Measurements from ENCODE around the gene SLBP.
A peak's percentile ranks its signal among the peaks of the same experiment; 100 is the strongest.

SLBP gene

DNA sequence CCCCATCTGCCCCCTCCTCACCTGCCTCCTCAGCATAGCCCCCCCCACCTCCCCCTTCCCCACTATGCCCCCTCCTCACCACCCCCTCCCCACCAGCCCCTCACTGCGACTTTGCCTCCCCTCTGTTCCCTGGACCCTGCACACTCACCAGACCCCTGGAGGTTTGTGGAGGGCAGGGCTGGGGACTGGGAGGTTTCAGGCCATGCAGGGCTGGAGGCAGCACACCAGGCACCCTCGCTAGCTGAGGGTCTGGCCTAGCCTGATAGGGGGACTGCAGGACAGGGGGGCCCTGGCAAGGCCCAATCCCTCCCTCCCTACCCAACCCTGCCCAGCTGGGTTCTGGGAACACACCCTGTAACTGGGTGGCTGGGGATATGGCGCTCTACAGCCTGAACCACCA is 37.3 kb upstream of the SLBP start:
- no peak for DNase-seq (ENCODE audit: low read depth in 2 of 2)

DNA sequence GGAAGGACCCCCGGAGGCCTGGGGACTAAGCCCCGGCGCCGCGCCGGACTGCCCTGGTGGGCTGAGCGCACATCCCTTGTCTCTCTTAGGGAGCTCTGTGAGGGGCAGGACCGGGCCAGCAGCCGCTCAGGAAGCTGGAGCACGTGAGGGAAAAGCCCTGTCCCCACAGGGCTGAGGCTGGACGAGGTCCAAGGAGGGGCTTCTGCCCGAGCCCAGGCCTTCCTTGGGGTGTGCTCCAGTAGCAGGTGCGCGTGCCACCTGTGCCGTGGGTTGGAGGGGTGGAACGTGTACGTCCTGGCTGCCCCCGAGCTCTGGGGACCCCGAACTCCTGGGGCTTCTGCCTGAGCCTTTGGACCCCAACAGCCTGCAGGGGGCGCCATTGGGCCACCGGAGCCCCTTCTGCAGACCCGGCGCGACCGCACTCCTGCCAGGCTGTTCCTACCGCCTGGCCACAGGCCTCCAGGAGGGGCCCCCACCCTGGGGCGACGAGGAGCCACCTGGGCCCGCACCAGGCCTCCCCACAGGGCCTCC is 36.4 kb upstream of the SLBP start:
- DNase-seq (ENCODE audit: low read depth in 2 of 2) = peak in 1 of 2 experiments; percentile 16

DNA sequence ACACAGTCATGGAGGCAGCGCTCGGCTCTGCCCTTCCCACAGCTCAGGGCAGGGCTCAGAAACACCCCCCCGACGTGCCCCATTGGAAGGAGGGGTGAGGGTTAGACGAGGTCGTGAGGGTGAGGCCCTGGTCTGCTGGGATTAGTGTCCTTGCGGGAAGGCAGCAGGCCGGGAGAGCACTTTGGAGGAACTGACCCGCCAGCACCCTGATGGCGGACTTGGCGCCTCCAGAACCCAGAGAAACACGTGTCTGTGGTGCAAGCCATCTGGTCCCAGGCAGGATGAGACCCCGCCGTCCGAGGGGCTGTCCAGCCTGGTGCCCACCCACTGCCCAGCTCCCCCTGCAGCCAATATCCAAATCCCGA is 35.5 kb upstream of the SLBP start:
- DNase-seq (ENCODE audit: low read depth in 2 of 2) = no peak

DNA sequence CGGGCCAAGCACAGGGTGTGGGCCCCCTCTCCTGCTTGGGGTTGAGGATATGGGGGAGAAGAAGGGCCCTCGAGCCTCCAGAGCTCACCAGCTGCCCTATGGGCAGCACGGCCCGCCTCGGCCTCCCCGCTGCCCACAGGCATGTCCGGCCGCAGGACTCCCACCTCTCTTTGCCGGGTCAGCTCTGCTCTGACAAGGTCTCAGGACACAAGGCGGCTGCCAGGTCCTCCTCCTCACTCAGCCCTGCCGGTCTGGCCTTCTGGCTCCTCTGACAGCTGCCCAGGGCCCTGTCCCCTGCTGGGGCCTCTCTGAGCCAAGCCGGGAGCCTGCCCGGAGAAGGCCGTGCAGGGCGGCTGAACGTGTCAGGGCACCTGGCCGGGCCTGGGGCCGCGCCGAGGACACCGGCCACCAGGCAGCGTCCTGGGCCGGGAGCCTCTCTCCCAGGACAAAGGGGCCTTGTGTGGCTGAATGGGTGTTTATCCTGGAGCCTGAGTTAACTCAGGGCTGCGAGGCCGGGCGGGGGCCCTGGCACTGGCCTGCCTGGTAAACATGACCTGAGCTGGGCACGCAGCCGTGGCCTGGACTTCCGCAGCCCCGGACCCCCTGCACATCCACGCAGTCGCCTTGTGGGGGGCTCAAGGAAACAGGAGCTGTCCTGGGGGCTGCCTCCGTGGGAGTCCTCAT is 34.9 kb upstream of the SLBP start:
- DNase-seq (ENCODE audit: low read depth in 2 of 2) = no peak

- DNase-seq (ENCODE audit: low read depth in 2 of 2) = peak in 1 of 2 experiments; percentile 18
Observed at GRCh38 chr4:1746265-1746691, 34.2 kb upstream of the SLBP start.

DNA sequence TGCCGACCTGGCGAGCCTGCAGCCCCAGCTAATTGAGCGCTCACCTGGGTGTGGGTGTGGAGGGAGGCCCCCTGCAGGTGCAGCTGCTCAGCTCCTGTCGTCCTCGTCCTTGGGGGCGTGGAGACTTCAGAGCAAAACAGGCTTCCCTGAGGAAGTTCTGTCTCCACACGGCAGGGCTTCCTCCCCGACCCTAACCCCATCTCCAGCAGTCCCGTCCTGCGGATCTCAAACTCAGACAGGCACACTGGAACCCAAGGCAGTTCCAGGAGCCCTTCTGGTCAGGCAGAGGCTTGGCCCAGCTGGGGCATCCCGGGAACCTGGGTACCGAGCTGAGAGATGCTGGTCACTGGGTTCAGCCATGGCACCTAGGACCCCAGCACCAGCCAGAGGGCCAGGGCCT is 33.6 kb upstream of the SLBP start:
- no peak for DNase-seq (ENCODE audit: low read depth in 2 of 2)

GRCh38 chr4:1745165-1745564 is 33.0 kb upstream of the SLBP start:
- no peak for DNase-seq (ENCODE audit: low read depth in 2 of 2)

GRCh38 chr4:1744552-1744951 is 32.4 kb upstream of the SLBP start:
- DNase-seq (ENCODE audit: low read depth in 2 of 2) = no peak

- DNase-seq (ENCODE audit: low read depth in 2 of 2) = no peak
Observed at GRCh38 chr4:1743975-1744374, 31.9 kb upstream of the SLBP start.

- DNase-seq (ENCODE audit: low read depth in 2 of 2) = no peak
Observed at GRCh38 chr4:1743551-1743950, 31.4 kb upstream of the SLBP start.

GRCh38 chr4:1741208-1741607 is 29.1 kb upstream of the SLBP start:
- no peak for DNase-seq (ENCODE audit: low read depth in 2 of 2)

DNA sequence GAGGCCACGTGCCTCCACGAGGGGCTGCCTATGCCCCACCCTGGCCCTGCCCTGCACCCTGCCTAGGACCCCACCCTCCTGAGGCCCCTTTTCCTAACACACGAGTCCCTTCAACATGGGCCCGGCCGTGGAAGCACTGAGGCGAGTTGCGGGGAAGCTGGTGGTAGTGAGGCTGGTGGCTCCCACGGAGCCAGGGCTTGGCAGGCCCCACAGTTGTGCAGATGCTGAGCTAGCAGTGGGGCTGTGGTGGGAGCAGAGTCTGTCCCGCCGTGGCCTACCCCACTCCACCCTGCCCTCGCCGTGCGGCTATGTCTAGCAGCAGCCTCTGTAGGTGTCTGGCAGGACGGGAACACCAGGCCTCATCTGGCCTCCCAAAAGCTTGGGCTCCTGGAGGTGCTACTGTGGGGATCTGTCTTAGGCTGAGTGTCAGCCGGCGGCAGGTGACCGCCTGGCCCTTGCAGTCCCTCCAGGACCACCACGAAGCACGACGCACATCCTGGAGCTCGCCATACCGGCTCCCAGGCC is 28.0 kb upstream of the SLBP start:
- DNase-seq (ENCODE audit: low read depth in 2 of 2) = no peak

GRCh38 chr4:1739358-1739757 is 27.2 kb upstream of the SLBP start:
- DNase-seq (ENCODE audit: low read depth in 2 of 2) = no peak

DNA sequence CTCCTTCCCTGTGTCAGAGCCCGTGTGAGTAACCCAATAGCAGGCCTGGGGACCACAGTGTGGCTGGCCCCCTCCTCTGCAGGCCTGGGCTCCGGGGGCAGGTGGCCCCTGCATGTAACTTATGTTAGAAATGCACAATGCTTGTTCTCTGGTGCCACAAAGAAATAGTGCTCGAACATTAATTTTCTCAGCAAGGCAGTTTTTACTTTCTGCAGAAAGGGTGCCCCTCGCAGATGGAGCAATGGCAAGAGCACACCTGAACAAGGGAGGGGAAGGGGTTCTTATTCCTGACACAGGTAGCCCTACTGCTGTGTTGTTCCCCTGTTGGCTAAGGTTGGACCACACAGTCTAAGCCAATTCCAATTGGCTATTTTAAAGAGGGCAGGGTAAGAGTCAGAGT is 26.3 kb upstream of the SLBP start:
- DNase-seq (ENCODE audit: low read depth in 2 of 2) = no peak

GRCh38 chr4:1737666-1738065 is 25.5 kb upstream of the SLBP start:
- no peak for DNase-seq (ENCODE audit: low read depth in 2 of 2)

DNA sequence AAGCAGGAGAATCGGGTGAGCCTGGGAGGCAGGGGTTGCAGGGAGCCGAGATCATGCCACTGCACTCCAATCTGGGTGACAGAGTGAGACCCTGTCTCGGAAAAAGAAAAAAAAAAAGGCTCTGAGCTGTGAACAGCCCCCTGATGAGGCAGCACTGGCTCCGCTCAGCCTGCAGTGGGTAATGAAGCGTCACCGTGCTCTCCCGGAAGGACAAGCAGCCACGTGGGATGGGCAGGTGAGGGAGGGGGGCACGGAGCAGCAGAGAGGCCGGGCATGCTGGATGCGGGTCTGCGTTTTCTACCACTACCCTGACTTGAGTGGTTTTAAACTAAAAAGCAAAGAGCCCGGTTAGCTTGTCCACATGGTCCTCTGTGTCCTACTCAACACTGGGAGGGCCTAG is 24.7 kb upstream of the SLBP start:
- DNase-seq (ENCODE audit: low read depth in 2 of 2) = no peak

GRCh38 chr4:1735215-1735614 is 23.1 kb upstream of the SLBP start:
- DNase-seq (ENCODE audit: low read depth in 2 of 2) = no peak

GRCh38 chr4:1732911-1733310 is 20.8 kb upstream of the SLBP start:
- no peak for DNase-seq (ENCODE audit: low read depth in 2 of 2)

DNA sequence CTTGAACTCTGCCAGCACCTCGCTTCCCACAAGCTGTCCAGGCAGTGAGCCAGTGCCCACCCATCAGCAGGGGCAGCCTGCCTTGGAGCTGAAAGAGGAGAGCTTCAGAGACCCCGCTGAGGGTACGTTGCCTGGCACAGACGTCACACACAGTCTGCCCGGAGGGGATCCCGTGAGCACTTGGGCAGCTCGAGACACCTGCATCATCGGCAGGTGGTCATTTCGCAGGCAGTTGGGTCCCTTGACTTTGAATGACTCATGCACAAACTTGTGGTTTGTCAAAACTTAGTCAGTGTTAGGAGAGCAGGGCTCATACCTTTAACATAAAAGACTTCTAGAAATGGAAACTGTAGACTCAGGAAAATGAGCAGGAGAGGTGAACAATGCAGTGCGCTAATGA is 19.1 kb upstream of the SLBP start:
- DNase-seq (ENCODE audit: low read depth in 2 of 2) = no peak

- no peak for DNase-seq (ENCODE audit: low read depth in 2 of 2)
Observed at GRCh38 chr4:1730532-1731135, 18.5 kb upstream of the SLBP start.

DNA sequence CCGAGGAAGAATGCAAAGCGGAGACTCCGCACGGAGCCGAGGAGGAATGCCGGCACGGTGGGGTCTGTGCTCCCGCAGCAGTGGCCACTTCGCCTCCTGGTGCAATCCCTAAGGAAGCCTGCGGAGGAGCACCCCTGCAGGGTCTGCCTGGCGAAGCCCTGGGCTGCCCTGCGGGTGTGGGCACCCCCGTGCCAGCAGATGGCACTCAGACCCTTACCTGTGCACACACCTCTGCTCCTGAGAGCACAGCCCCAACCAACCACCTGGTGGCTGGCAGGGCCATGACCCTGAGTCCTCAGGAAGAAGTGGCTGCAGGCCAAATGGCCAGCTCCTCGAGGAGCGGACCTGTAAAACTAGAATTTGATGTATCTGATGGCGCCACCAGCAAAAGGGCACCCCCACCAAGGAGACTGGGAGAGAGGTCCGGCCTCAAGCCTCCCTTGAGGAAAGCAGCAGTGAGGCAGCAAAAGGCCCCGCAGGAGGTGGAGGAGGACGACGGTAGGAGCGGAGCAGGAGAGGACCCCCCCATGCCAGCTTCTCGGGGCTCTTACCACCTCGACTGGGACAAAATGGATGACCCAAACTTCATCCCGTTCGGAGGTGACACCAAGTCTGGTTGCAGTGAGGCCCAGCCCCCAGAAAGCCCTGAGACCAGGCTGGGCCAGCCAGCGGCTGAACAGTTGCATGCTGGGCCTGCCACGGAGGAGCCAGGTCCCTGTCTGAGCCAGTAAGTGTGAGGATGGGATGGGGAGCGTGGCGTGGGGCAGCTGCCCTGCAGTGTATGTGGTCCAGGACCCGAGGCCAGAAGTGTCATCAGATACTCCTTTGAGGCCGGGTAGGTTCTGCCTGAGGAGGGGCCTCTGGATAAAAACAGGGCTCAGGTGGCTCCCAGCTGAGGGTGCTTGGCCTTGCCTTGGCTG is 16.2 kb upstream of the SLBP start:
- DNase-seq (ENCODE audit: low read depth in 2 of 2) = no peak

Measured in fibroblast of skin of left quadriceps (primary cell).